ENCODE results near the gene ERI3. TPM values are rescaled to one million over a fixed set of nuclear protein-coding genes. Genes with fewer than 3 reads are reported as not detected.

The ERI3 gene
- total RNA-seq, 2 donors from 2014 or later: 71.9 to 92.1 TPM

- peaks cover 24% of the 10 kb centered on the region for H3K4me1 Mint-ChIP-seq
- no peaks in the 10 kb centered on the region for H3K9me3 ChIP-seq (ENCODE audit: control insufficient read depth, low read length)
- DNase-seq: no peak
- H3K4me3 Mint-ChIP-seq: no peak overlapping the region
- 95 to 100% methylated on average over 4 to 10 of the region's 10 CpGs for WGBS, 2 experiments (ENCODE audit: insufficient coverage in 1 of 2, insufficient read length in 1 of 2)
- no peaks in the 10 kb centered on the region for H3K27me3 Mint-ChIP-seq (ENCODE audit: insufficient read depth)
- H3K9ac ChIP-seq (ENCODE audit: extremely low read depth, low read length, poor library complexity, severe bottlenecking): no peak overlapping the region
- H3K27ac ChIP-seq (ENCODE audit: low read depth, low read length): no peak overlapping the region
- no peak overlapping the region for H3K4me3 ChIP-seq (ENCODE audit: low read length)
- H3K27ac Mint-ChIP-seq: no peak overlapping the region
- H3K36me3 ChIP-seq (ENCODE audit: control insufficient read depth, insufficient read depth, low read length): peaks cover 37% of the 10 kb centered on the region
- no peaks in the 10 kb centered on the region for H3K9me3 Mint-ChIP-seq
- no peaks in the 10 kb centered on the region for H3K27me3 ChIP-seq (ENCODE audit: control insufficient read depth, insufficient read depth, low read length, poor library complexity, severe bottlenecking)
- H3K36me3 Mint-ChIP-seq (ENCODE audit: low read depth): peaks cover 36% of the 10 kb centered on the region
- no peak for TF ChIP-seq CTCF (conservative IDR thresholded peaks at IDR 0.05)
- peaks cover 10% of the 10 kb centered on the region for H3K4me1 ChIP-seq (ENCODE audit: control insufficient read depth, insufficient read depth, low read length)
Measured at GRCh38 chr1:44292651-44293050, 62.4 kb downstream of the ERI3 start.

- 58 to 87% methylated on average over 3 to 11 of the region's 11 CpGs for WGBS, 2 experiments (ENCODE audit: insufficient coverage in 1 of 2, insufficient read length in 1 of 2)
- H3K9me3 Mint-ChIP-seq: no peaks in the 10 kb centered on the region
- Histone ChIP-seq H3K4me3 (ENCODE audit: low read length) (peak overlapping the region; percentile 48), H3K9me3 (ENCODE audit: control insufficient read depth, low read length) (no peaks in the 10 kb centered on the region), H3K9ac (ENCODE audit: extremely low read depth, low read length, poor library complexity, severe bottlenecking) (no peak overlapping the region), H3K27me3 (ENCODE audit: control insufficient read depth, insufficient read depth, low read length, poor library complexity, severe bottlenecking) (no peaks in the 10 kb centered on the region), H3K36me3 (ENCODE audit: control insufficient read depth, insufficient read depth, low read length) (peaks cover 38% of the 10 kb centered on the region), H3K27ac (ENCODE audit: low read depth, low read length) (no peak overlapping the region), H3K4me1 (ENCODE audit: control insufficient read depth, insufficient read depth, low read length) (peaks cover 10% of the 10 kb centered on the region)
- H3K4me3 Mint-ChIP-seq: peak overlapping the region; percentile 26
- TF ChIP-seq CTCF (conservative IDR thresholded peaks at IDR 0.05): peak; percentile 49
- no peaks in the 10 kb centered on the region for H3K27me3 Mint-ChIP-seq (ENCODE audit: insufficient read depth)
- H3K4me1 Mint-ChIP-seq: peaks cover 24% of the 10 kb centered on the region
- peaks cover 34% of the 10 kb centered on the region for H3K36me3 Mint-ChIP-seq (ENCODE audit: low read depth)
- peak; percentile 62 for DNase-seq
- H3K27ac Mint-ChIP-seq: peak overlapping the region; percentile 71
Measured at GRCh38 chr1:44290250-44291094, 64.6 kb downstream of the ERI3 start.

- peaks cover 10% of the 10 kb centered on the region for H3K4me1 ChIP-seq (ENCODE audit: control insufficient read depth, insufficient read depth, low read length)
- no peaks in the 10 kb centered on the region for H3K27me3 ChIP-seq (ENCODE audit: control insufficient read depth, insufficient read depth, low read length, poor library complexity, severe bottlenecking)
- H3K27me3 Mint-ChIP-seq (ENCODE audit: insufficient read depth): no peaks in the 10 kb centered on the region
- peak overlapping the region; percentile 26 for H3K4me3 Mint-ChIP-seq
- H3K4me1 Mint-ChIP-seq: peaks cover 24% of the 10 kb centered on the region
- H3K9me3 Mint-ChIP-seq: no peaks in the 10 kb centered on the region
- TF ChIP-seq CTCF (conservative IDR thresholded peaks at IDR 0.05): no peak
- peak overlapping the region; percentile 71 for H3K27ac Mint-ChIP-seq
- H3K9me3 ChIP-seq (ENCODE audit: control insufficient read depth, low read length): no peaks in the 10 kb centered on the region
- no peak overlapping the region for H3K27ac ChIP-seq (ENCODE audit: low read depth, low read length)
- H3K4me3 ChIP-seq (ENCODE audit: low read length): no peak overlapping the region
- no peak for DNase-seq
- H3K36me3 Mint-ChIP-seq (ENCODE audit: low read depth): peaks cover 35% of the 10 kb centered on the region
- no peak overlapping the region for H3K9ac ChIP-seq (ENCODE audit: extremely low read depth, low read length, poor library complexity, severe bottlenecking)
- H3K36me3 ChIP-seq (ENCODE audit: control insufficient read depth, insufficient read depth, low read length): peaks cover 46% of the 10 kb centered on the region
- 90% methylated on average over 7 of the region's 7 CpGs; no CpG with 5 or more reads in 1 of the 2 experiments for WGBS, 2 experiments (ENCODE audit: insufficient coverage in 1 of 2, insufficient read length in 1 of 2)
Measured at GRCh38 chr1:44289530-44289929, 65.5 kb downstream of the ERI3 start.

Data from endodermal cell (in vitro differentiated cells).